VCaP (cell line): ENCODE results near the gene MMEL1.

ENCODE experiments used
- H3K27ac ChIP-seq: fragments of 450-650 bp; 2 replicates; pipeline ENCODE4 v1.5.1; 2017
- CTCF ChIP-seq: fragments of 450-650 bp; conservative IDR thresholded peaks from 2 replicates; pipeline ENCODE4 v1.5.1; 2017; ENCODE audit warnings: mild to moderate bottlenecking, moderate library complexity

Gene MMEL1

GRCh38 chr1:2625311-2625710 is 7.5 kb downstream of the MMEL1 start:
- H3K27ac ChIP-seq: no peak overlapping the region
- no peak for TF ChIP-seq CTCF

- no peak overlapping the region for H3K27ac ChIP-seq
- no peak for TF ChIP-seq CTCF
Observed at GRCh38 chr1:2624735-2625300, 8.0 kb downstream of the MMEL1 start.

GRCh38 chr1:2623571-2624337 is 9.1 kb downstream of the MMEL1 start:
- no peak overlapping the region for H3K27ac ChIP-seq
- no peak for TF ChIP-seq CTCF

- no peak for TF ChIP-seq CTCF
- H3K27ac ChIP-seq: no peak overlapping the region
Observed at GRCh38 chr1:2617971-2618470, 14.8 kb downstream of the MMEL1 start.

DNA sequence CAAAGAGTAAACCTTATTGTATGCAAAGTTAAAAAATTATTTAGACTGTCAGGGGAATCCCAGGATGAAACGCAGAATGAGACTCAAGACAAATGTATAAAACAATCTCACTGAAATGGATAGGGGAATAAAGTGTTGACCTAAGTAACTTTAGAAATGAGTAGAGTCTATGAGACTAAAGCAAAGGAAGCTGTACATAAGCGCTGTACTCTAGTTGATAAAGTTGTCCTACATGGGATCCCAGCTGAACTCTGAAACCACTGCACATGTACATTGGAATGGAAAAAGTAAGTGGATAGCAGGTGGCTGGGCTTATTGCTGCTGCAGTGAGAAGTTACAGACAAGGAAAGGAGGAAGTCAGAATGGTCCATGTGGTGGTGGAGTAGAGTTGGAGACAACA is 18.7 kb downstream of the MMEL1 start:
- H3K27ac ChIP-seq: no peak overlapping the region
- no peak for TF ChIP-seq CTCF

DNA sequence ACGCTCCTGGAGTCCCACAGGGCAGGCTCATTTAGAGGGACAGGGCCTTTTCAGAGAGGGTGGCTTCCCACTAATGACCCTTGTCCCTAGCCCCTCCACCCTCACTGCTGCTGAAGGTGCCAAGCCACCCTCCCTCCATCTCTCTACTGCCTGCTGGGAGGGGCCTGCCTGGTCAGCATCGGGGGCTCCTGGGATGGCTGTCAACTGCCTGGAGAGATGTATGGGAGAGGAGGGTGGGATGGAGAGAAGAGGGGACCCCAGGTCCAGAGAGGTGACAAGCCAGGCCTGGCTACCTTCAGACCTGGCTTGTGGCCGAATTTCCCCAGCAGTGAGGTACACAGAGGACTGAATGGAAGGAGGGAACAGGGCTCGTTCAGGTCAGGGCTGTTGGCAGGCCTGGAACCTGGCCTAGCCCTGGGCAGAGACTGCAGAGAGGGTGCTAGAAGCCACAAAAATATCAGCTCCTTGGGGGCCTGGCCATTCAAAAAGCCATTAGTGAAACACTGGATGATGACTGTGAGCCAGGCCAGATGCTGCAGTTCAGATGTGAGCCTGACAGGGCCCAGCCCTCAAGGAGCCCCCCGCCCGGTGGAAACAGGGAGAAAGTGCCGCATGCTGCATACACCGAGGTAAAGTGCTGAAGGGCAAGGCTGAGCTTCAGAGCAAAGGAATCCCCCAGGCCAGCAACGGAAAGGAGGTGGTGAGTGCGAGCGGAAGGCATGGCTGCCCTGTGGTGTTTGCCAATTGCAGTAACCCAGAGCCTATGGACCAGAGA is 20.0 kb downstream of the MMEL1 start:
- no peak for TF ChIP-seq CTCF
- no peak overlapping the region for H3K27ac ChIP-seq

DNA sequence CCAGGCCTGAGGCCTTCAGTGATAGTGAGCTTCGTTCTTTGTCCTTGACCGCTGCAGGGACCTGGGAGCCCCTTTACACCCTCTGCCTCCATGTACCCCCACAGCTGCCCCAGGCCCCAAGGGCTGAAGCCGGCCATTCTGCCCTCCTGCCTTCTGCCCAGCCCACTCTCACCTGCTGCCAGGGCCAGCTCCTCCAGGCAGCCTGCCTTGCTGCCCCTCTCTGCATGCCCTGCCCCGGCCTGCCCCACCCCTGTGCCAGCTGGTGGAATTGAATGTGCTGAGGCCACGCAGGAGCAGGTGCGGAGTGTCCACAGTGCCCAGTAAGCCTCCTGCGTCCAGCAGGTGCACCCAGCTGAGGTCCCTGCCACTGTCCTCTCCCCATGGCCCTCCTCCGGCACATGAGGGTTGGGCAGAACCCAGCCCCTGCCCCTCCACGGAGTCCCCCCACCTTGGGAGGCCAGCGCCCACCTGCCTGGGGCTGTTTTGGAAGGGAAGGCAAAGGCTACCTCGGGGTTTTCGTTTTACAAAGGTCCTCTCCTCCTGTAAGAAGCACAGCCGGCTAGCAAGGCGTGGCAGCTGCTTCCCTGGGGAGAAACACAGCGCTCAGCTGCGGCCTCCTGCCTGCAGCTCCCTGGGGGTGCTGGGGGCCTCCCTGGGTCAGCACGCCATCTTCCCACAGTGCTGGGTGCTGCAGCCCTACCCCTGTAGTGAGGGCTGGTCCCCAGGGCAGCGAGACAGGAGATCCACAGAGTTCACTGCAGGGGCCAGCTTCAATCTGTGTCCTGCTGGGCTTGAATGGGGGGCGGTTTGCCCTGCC is 21.0 kb downstream of the MMEL1 start:
- TF ChIP-seq CTCF: no peak
- no peak overlapping the region for H3K27ac ChIP-seq
